ENCODE measurements around the gene CUZD1.

- TF ChIP-seq CTCF (IDR thresholded peaks at IDR 0.05) (no peak), POLR2A (IDR thresholded peaks at IDR 0.05) (no peak)
Measured at GRCh38 chr10:122841569-122841968, 4.1 kb downstream of the CUZD1 start.
